ENCODE data around the gene IKZF3. TPM values are rescaled to one million over a fixed set of nuclear protein-coding genes. Genes with fewer than 3 reads are reported as not detected.

The IKZF3 gene
- total RNA-seq, 1 experiment from 2014 or later: 0.81 TPM

DNA sequence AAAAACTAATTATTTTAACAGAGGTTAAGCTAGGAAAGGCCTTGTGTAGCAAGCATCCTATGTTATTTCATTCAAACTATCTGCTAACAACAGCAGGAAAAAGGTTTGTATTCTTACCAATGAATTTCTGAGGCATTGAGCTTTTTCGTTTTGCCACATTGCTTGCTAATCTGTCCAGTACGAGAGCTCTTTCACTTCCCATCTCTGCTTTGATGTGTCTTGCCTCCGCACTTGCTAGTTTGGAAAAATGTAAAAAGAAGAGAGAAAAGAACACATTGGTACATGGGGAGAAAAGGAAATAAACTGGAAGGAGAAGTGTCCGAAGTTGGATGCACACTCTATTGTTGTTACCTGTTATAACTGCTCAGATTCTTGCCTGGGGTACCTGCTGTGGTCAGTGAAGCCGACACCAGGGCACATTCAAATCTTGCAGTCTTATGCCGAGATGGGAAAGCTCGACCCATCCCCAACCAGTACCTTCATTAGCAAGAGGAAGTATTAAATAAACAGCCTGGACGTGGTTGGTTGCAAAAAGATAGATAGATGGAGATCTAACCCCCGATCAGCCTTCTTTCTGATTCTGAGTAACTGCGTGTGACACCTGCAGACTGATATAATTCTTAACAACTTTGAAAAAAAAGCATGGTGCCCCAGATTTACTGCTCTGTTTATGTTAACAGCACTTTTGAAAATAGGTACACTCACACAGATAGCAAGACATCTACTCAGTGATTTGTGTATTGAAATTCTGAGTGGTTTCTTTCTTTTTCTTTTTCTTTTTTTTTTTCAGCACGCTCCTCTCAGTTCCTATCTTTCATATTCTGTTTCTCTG lies 86.4 kb downstream of the IKZF3 start:
- Mint-ChIP-seq H3K36me3 (no peaks in the 10 kb centered on the region), H3K27me3 (ENCODE audit: low read depth) (no peaks in the 10 kb centered on the region; the same call in 1 of the 2 replicates), H3K4me3 (no peak overlapping the region), H3K27ac (no peak overlapping the region), H3K9me3 (no peaks in the 10 kb centered on the region), H3K4me1 (peaks cover 4% of the 10 kb centered on the region)
- ChIA-PET CTCF (interaction anchor here (0.8 to 1.0 kb wide), 4 partner anchors 47 to 203 kb away, joined by 3 to 4 read pairs (median 4); partner anchors contain the start of genes MIEN1 and PSMD3), POLR2A (no interaction called here)
- DNase-seq (ENCODE audit: low spot score): no peak
- TF ChIP-seq, protein P1, sequence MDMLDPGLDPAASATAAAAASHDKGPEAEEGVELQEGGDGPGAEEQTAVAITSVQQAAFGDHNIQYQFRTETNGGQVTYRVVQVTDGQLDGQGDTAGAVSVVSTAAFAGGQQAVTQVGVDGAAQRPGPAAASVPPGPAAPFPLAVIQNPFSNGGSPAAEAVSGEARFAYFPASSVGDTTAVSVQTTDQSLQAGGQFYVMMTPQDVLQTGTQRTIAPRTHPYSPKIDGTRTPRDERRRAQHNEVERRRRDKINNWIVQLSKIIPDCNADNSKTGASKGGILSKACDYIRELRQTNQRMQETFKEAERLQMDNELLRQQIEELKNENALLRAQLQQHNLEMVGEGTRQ (CRISPR knock-in tag; IDR thresholded peaks at IDR 0.05): no peak
- TF ChIP-seq SMAD3 (CRISPR knock-in tag; IDR thresholded peaks at IDR 0.05; ENCODE audit: borderline replicate concordance) (no peak), STAT6 (CRISPR knock-in tag; conservative IDR thresholded peaks at IDR 0.05; ENCODE audit: low read depth) (no peak), ZNF416 (CRISPR knock-in tag; IDR thresholded peaks at IDR 0.05) (no peak), MXD4 (CRISPR knock-in tag; IDR thresholded peaks at IDR 0.05; ENCODE audit: borderline replicate concordance) (no peak), ZNF281 (CRISPR knock-in tag; IDR thresholded peaks at IDR 0.05) (no peak), TEAD1 (CRISPR knock-in tag; IDR thresholded peaks at IDR 0.05) (no peak)
- TF ChIP-seq, protein P2, sequence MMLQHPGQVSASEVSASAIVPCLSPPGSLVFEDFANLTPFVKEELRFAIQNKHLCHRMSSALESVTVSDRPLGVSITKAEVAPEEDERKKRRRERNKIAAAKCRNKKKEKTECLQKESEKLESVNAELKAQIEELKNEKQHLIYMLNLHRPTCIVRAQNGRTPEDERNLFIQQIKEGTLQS (CRISPR knock-in tag; conservative IDR thresholded peaks at IDR 0.05): no peak
- TF ChIP-seq, protein P3, sequence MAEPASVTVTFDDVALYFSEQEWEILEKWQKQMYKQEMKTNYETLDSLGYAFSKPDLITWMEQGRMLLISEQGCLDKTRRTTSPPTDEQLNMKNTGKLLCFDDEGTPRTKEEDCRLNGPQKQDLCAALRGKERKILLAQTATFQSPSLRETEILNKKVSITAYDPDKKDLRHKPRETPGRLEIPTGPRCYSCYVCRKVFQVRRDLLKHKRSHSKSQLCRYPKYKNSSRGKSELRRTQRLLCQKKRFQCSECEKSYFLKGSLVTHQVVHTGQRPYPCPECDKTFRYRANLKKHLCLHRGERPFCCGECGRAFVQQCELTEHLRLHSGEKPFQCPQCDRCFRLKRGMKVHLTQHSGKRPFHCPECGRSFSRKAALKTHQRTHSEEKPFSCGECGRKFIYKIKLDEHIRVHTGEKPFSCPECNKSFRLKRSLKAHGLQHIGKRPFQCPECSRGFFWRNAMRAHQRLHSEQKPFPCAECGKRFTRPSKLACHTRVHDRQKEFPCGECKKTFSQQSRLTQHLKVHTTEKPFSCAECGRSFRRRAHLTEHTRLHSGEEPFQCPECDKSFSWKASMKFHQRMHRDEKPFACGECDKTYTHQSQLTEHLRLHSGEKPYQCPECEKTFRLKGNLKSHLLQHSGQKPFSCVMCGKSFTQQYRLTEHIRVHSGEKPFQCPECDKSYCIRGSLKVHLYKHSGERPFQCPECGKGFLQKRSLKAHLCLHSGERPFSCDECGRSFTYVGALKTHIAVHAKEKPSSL (CRISPR knock-in tag; conservative IDR thresholded peaks at IDR 0.05): no peak
- no peak for ATAC-seq

- H3K4me1 Mint-ChIP-seq: peaks cover 12% of the 10 kb centered on the region
- H3K27me3 Mint-ChIP-seq (ENCODE audit: low read depth): no peaks in the 10 kb centered on the region
- DNase-seq (ENCODE audit: low spot score) (no peak), ATAC-seq (no peak)
- H3K4me3 Mint-ChIP-seq: no peak overlapping the region
- TF ChIP-seq ZNF138 (CRISPR knock-in tag; conservative IDR thresholded peaks at IDR 0.05): no peak
- TF ChIP-seq, protein P4, sequence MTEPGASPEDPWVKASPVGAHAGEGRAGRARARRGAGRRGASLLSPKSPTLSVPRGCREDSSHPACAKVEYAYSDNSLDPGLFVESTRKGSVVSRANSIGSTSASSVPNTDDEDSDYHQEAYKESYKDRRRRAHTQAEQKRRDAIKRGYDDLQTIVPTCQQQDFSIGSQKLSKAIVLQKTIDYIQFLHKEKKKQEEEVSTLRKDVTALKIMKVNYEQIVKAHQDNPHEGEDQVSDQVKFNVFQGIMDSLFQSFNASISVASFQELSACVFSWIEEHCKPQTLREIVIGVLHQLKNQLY (CRISPR knock-in tag; IDR thresholded peaks at IDR 0.05): no peak
- ChIA-PET CTCF (interaction anchor here (0.7 to 1.0 kb wide), 3 partner anchors 103 to 611 kb away, joined by 3 to 4 read pairs (median 3); no protein-coding TSS in a partner anchor), POLR2A (no interaction called here)
- H3K27ac Mint-ChIP-seq: no peak overlapping the region
- no peaks in the 10 kb centered on the region for H3K9me3 Mint-ChIP-seq
- no peaks in the 10 kb centered on the region for H3K36me3 Mint-ChIP-seq
These were observed 87.9 kb downstream of the IKZF3 start for GRCh38 chr17:39776252-39776651.
